Measurements from ENCODE around the gene CISD2. TPM values are rescaled to one million over a fixed set of nuclear protein-coding genes. Genes with fewer than 3 reads are reported as not detected.
"Not testable (repeated sequence)": the region's sequence is repeated elsewhere in the genome, so short reads cannot be mapped to it uniquely, and the experiment has no call there.

Gene CISD2
- total RNA-seq, 3 donors from 2014 or later, result 22.5 to 24.5 (median 23.1) TPM

GRCh38 chr4:102867278-102868152 is 1.3 kb upstream of the CISD2 start:
- no peak for DNase-seq
- intact Hi-C loops (cut with DNase I, micrococcal nuclease), result loop anchor here in 1 of 2 donors (2.0 kb wide), 1 partner anchor 39 kb away; no protein-coding TSS in a partner anchor
- TF ChIP-seq CTCF (IDR thresholded peaks at IDR 0.05), result no peak
- H3K4me3 ChIP-seq, result no peak overlapping the region
- H3K9me3 ChIP-seq, result no peaks in the 10 kb centered on the region
- no peaks in the 10 kb centered on the region for H3K36me3 ChIP-seq (ENCODE audit: low read depth)
- ATAC-seq, result no peak
- peaks cover 3% of the 10 kb centered on the region for H3K4me1 ChIP-seq (ENCODE audit: low read depth)

GRCh38 chr4:102868153-102868780 is 525 bp upstream of the CISD2 start:
- no peaks in the 10 kb centered on the region for H3K9me3 ChIP-seq
- no peaks in the 10 kb centered on the region for H3K36me3 ChIP-seq (ENCODE audit: low read depth)
- intact Hi-C loops (cut with DNase I, micrococcal nuclease), result loop anchor here in 1 of 2 donors (2.0 kb wide), 1 partner anchor 39 kb away; no protein-coding TSS in a partner anchor
- H3K4me1 ChIP-seq (ENCODE audit: low read depth), result peaks cover 3% of the 10 kb centered on the region
- H3K4me3 ChIP-seq, result peak overlapping the region; percentile 45
- DNase-seq (peak; percentile 41 to 56 (median 55)), ATAC-seq (peak; percentile 54)
- TF ChIP-seq CTCF (IDR thresholded peaks at IDR 0.05), result no peak

DNA sequence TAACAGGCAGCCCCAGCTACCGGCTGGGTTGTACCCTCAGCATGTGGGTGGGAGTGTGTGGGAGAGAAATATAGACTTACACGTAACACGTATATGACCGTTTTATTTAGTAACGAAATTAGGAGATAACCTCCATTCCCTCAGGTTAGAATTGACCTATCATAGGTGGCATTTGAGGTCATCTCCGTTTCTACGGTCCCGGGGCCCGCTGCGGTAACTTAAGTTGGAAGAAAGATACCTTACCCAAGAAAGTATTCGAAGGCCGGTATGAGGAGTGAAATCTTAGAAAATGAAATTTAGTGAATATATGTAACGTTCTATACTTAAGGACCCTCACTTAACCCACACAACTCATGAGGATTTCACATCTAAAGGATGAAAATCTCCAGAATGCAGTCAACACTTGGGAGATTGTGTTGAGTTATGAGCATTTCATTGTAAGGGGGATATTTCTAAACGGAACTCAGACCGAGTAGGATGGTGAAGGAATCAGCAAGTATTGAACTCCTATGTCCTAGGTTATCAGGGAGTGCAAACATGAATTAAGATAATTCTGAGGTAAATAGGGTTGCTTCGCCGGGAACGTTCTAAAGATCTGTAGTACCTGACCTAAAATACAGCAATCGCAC is 891 bp downstream of the CISD2 start:
- intact Hi-C loops (cut with DNase I, micrococcal nuclease), result loop anchor here in 1 of 2 donors (2.0 kb wide), 1 partner anchor 41 kb away; no protein-coding TSS in a partner anchor
- TF ChIP-seq CTCF (IDR thresholded peaks at IDR 0.05), result no peak

GRCh38 chr4:102871772-102872171 is 3.0 kb downstream of the CISD2 start:
- H3K9me3 ChIP-seq, result peaks cover 5% of the 10 kb centered on the region
- ATAC-seq (no peak), DNase-seq (no peak)
- intact Hi-C loops (cut with DNase I, micrococcal nuclease), result no loop called here
- H3K36me3 ChIP-seq (ENCODE audit: low read depth), result no peaks in the 10 kb centered on the region
- TF ChIP-seq CTCF (IDR thresholded peaks at IDR 0.05), result no peak
- no peak overlapping the region for H3K4me3 ChIP-seq
- H3K4me1 ChIP-seq (ENCODE audit: low read depth), result peaks cover 3% of the 10 kb centered on the region

More for the DNA sequence above, 891 bp downstream of the CISD2 start:
- Histone ChIP-seq H3K36me3 (ENCODE audit: low read depth) (no peaks in the 10 kb centered on the region), H3K4me3 (peak overlapping the region; percentile 45), H3K9me3 (no peaks in the 10 kb centered on the region), H3K4me1 (ENCODE audit: low read depth) (peaks cover 3% of the 10 kb centered on the region)
- ATAC-seq (no peak), DNase-seq (peak in 2 of 3 donors; percentile 33 to 39)

- H3K4me1 ChIP-seq (ENCODE audit: low read depth); ATAC-seq; H3K4me3 ChIP-seq; DNase-seq; H3K36me3 ChIP-seq (ENCODE audit: low read depth); intact Hi-C loops (cut with DNase I, micrococcal nuclease): not testable (repeated sequence)
- peaks cover 18% of the 10 kb centered on the region for H3K9me3 ChIP-seq
Measured at GRCh38 chr4:102877477-102878106, 8.8 kb downstream of the CISD2 start.

DNA sequence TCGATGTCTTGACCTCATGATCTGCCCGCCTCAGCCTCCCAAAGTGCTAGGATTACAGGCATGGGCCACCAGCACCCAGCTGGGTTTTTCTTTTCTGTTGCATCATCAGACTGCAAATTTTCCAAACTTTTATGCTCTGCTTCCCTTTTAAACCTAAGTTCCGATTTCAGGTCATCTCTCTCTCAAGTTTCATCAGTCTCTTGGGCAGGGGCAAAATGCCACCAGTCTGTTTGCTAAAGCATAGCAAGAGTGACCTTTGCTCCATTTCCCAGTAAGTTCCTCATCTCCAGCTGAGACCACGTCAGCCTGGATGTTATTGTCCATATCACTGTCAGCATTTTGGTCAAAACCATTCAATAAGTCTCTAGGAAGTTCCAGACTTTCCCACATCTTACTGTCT is 9.6 kb downstream of the CISD2 start:
- peak in 1 of 3 donors; percentile 42 for DNase-seq
- H3K36me3 ChIP-seq (ENCODE audit: low read depth); intact Hi-C loops (cut with DNase I, micrococcal nuclease); H3K4me3 ChIP-seq; ATAC-seq; H3K4me1 ChIP-seq (ENCODE audit: low read depth): not testable (repeated sequence)
- peaks cover 18% of the 10 kb centered on the region for H3K9me3 ChIP-seq

All from mucosa of descending colon (tissue), 3 donors.